Measurements from ENCODE around the gene PEX11B.

Gene PEX11B

GRCh38 chr1:145871994-145872924, 46.3 kb downstream of the PEX11B start:
- DNase-seq (ENCODE audit: low read depth), result no peak

DNA sequence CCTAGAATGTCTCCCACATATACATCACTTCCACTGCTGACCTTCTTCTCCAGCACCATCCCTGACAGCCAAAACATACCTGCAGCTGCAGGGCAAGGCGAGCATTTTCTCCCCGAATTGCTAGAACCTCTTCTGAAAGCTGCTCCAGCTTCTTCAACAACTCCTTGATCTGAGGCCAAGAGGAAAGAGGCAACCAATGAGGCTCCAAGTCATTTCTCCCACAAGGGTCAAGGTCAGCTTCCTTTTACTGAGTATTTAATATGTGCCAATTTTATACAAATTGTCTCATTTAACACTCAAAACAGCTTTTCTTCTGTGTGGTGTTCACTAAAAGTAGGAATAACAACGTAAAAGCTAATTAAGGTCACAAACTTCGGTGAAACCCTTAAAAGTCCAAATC, 50.3 kb downstream of the PEX11B start:
- no peak for DNase-seq (ENCODE audit: low read depth)

GRCh38 chr1:145863282-145864018, 55.1 kb downstream of the PEX11B start:
- DNase-seq (ENCODE audit: low read depth), result no peak
